ENCODE results near the gene ALKBH4.
"Not testable (repeated sequence)": the region's sequence is repeated elsewhere in the genome, so short reads cannot be mapped to it uniquely, and the experiment has no call there.

DNA sequence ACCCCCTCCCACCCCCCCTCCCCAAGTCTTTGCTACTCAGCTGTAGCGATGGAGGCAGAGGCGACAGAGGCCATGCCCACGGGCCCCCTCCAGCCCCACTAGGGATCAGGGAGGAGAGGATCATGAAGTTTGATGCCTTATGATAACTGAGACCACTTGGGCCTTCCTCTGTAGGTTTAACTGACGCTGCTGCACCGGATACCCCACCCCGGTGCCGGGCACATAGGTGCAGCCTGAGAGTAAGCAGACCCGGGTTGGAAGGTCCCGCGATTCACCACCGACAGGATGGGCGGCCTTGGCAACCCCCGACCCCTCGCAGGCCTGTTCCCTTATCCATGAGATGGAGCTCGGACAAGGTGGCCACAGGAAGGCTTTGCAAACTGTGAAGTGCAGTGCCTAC is 29.4 kb upstream of the ALKBH4 start:
- TF ChIP-seq, protein P1, sequence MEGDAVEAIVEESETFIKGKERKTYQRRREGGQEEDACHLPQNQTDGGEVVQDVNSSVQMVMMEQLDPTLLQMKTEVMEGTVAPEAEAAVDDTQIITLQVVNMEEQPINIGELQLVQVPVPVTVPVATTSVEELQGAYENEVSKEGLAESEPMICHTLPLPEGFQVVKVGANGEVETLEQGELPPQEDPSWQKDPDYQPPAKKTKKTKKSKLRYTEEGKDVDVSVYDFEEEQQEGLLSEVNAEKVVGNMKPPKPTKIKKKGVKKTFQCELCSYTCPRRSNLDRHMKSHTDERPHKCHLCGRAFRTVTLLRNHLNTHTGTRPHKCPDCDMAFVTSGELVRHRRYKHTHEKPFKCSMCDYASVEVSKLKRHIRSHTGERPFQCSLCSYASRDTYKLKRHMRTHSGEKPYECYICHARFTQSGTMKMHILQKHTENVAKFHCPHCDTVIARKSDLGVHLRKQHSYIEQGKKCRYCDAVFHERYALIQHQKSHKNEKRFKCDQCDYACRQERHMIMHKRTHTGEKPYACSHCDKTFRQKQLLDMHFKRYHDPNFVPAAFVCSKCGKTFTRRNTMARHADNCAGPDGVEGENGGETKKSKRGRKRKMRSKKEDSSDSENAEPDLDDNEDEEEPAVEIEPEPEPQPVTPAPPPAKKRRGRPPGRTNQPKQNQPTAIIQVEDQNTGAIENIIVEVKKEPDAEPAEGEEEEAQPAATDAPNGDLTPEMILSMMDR (IDR thresholded peaks at IDR 0.05): not testable (repeated sequence)
- not testable (repeated sequence) for TF ChIP-seq POLR2A, POLR2AphosphoS5, EP300 (IDR thresholded peaks at IDR 0.05)

Measured in sigmoid colon (tissue), 4 donors.